Measurements from ENCODE around the gene AFF3. TPM values are rescaled to one million over a fixed set of nuclear protein-coding genes. Genes with fewer than 3 reads are reported as not detected.

Gene AFF3
- total RNA-seq, 4 donors from 2014 or later, result 5.3 to 216 (median 12.5) TPM

- H3K4me3 ChIP-seq, result no peak overlapping the region
- no peaks in the 10 kb centered on the region for H3K4me1 ChIP-seq
- no peaks in the 10 kb centered on the region for H3K36me3 ChIP-seq
- no peak for DNase-seq
- no peak overlapping the region for H3K27ac ChIP-seq
- no peaks in the 10 kb centered on the region for H3K27me3 ChIP-seq
- TF ChIP-seq CTCF (IDR thresholded peaks at IDR 0.05), result no peak
- no peak for TF ChIP-seq POLR2A (IDR thresholded peaks at IDR 0.05)
- H3K9me3 ChIP-seq, result no peaks in the 10 kb centered on the region
Observed at GRCh38 chr2:99903981-99904380, 238.4 kb downstream of the AFF3 start.

GRCh38 chr2:99900556-99900955 is 241.8 kb downstream of the AFF3 start:
- no peak overlapping the region for H3K27ac ChIP-seq
- DNase-seq, result no peak
- no peak for TF ChIP-seq POLR2A (IDR thresholded peaks at IDR 0.05)
- TF ChIP-seq CTCF (IDR thresholded peaks at IDR 0.05), result no peak
- H3K36me3 ChIP-seq, result no peaks in the 10 kb centered on the region
- no peaks in the 10 kb centered on the region for H3K27me3 ChIP-seq
- no peaks in the 10 kb centered on the region for H3K4me1 ChIP-seq
- H3K9me3 ChIP-seq, result no peaks in the 10 kb centered on the region
- H3K4me3 ChIP-seq, result no peak overlapping the region

GRCh38 chr2:99899882-99900281 is 242.5 kb downstream of the AFF3 start:
- no peak overlapping the region for H3K27ac ChIP-seq
- no peaks in the 10 kb centered on the region for H3K9me3 ChIP-seq
- no peak for TF ChIP-seq CTCF (IDR thresholded peaks at IDR 0.05)
- no peak for TF ChIP-seq POLR2A (IDR thresholded peaks at IDR 0.05)
- H3K27me3 ChIP-seq, result no peaks in the 10 kb centered on the region
- no peak for DNase-seq
- no peak overlapping the region for H3K4me3 ChIP-seq
- no peaks in the 10 kb centered on the region for H3K36me3 ChIP-seq
- H3K4me1 ChIP-seq, result no peaks in the 10 kb centered on the region

GRCh38 chr2:99899058-99899855 is 243.1 kb downstream of the AFF3 start:
- H3K4me1 ChIP-seq, result no peaks in the 10 kb centered on the region
- H3K4me3 ChIP-seq, result no peak overlapping the region
- H3K36me3 ChIP-seq, result no peaks in the 10 kb centered on the region
- H3K27ac ChIP-seq, result no peak overlapping the region
- DNase-seq, result no peak
- no peak for TF ChIP-seq POLR2A (IDR thresholded peaks at IDR 0.05)
- TF ChIP-seq CTCF (IDR thresholded peaks at IDR 0.05), result no peak
- no peaks in the 10 kb centered on the region for H3K9me3 ChIP-seq
- H3K27me3 ChIP-seq, result no peaks in the 10 kb centered on the region

- no peak overlapping the region for H3K27ac ChIP-seq
- H3K27me3 ChIP-seq, result no peaks in the 10 kb centered on the region
- H3K36me3 ChIP-seq, result no peaks in the 10 kb centered on the region
- H3K4me3 ChIP-seq, result no peak overlapping the region
- H3K9me3 ChIP-seq, result no peaks in the 10 kb centered on the region
- TF ChIP-seq CTCF (IDR thresholded peaks at IDR 0.05), result no peak
- TF ChIP-seq POLR2A (IDR thresholded peaks at IDR 0.05), result no peak
- H3K4me1 ChIP-seq, result no peaks in the 10 kb centered on the region
- no peak for DNase-seq
Observed at GRCh38 chr2:99898336-99899048, 243.9 kb downstream of the AFF3 start.
